Muscle layer of duodenum (tissue), 2 donors: ENCODE data around the gene SH3BP2.
A peak's percentile ranks its signal among the peaks of the same experiment; 100 is the strongest.

ENCODE experiments used
- H3K27ac ChIP-seq: one replicate; pipeline ENCODE4 v1.7.0; 2013; ENCODE audit warnings: mild to moderate bottlenecking, low read length
- H3K27me3 ChIP-seq: one replicate; pipeline ENCODE4 v1.7.0; 2013; ENCODE audit warnings: low read depth, mild to moderate bottlenecking, control low read depth, low read length
- H3K36me3 ChIP-seq, 2 donors: one replicate each; pipeline ENCODE4 v1.7.0; 2013; ENCODE audit warnings: low read length in 2 of 2, control low read depth in 1 of 2, mild to moderate bottlenecking in 1 of 2; ENCODE audit not compliant: insufficient read depth in 2 of 2, control insufficient read depth in 1 of 2
- H3K4me1 ChIP-seq, 2 donors: one replicate each; pipeline ENCODE4 v1.7.0; 2013; ENCODE audit warnings: low read length in 2 of 2, mild to moderate bottlenecking in 2 of 2, control low read depth in 1 of 2, moderate library complexity in 1 of 2; ENCODE audit not compliant: insufficient read depth in 2 of 2, control insufficient read depth in 1 of 2
- H3K4me3 ChIP-seq, 2 donors: one replicate each; pipeline ENCODE4 v1.7.0; 2013; ENCODE audit warnings: low read length in 2 of 2, low read depth in 1 of 2, mild to moderate bottlenecking in 1 of 2
- H3K9me3 ChIP-seq, 2 donors: one replicate each; pipeline ENCODE4 v1.7.0; 2013; ENCODE audit warnings: low read length in 2 of 2, control low read depth in 1 of 2, mild to moderate bottlenecking in 1 of 2; ENCODE audit not compliant: control insufficient read depth in 1 of 2
- donor health status: healthy.

The SH3BP2 gene

DNA sequence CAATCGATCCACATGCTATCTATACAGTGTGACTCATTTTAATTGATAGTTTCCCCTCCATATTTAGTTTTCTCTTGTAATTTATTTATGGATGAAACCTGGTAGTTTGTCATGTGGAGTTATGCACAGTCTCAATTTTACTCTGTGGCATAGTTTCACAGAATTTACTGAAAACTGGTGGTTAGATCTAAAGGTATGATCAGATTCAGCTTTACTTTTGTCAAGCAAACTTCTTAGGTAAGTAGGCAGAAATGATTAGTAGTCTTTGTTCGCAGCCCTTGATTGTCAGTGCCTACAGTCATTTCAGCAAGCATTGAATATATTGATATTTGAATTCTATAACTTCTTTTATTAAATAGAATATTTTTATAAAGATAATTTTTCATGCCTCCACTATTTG is 53.3 kb downstream of the SH3BP2 start:
- Histone ChIP-seq H3K9me3 (no peaks in the 10 kb centered on the region), H3K36me3 (no peaks in the 10 kb centered on the region), H3K27me3 (no peaks in the 10 kb centered on the region), H3K4me1 (peaks cover 10 to 51% of the 10 kb centered on the region in 2 donors), H3K27ac (no peak overlapping the region), H3K4me3 (no peak overlapping the region)

- Histone ChIP-seq H3K9me3 (no peaks in the 10 kb centered on the region), H3K36me3 (no peaks in the 10 kb centered on the region), H3K27ac (no peak overlapping the region), H3K4me1 (peaks cover 10 to 57% of the 10 kb centered on the region in 2 donors), H3K4me3 (no peak overlapping the region), H3K27me3 (no peaks in the 10 kb centered on the region)
Observed at GRCh38 chr4:2847302-2847871, 54.5 kb downstream of the SH3BP2 start.

DNA sequence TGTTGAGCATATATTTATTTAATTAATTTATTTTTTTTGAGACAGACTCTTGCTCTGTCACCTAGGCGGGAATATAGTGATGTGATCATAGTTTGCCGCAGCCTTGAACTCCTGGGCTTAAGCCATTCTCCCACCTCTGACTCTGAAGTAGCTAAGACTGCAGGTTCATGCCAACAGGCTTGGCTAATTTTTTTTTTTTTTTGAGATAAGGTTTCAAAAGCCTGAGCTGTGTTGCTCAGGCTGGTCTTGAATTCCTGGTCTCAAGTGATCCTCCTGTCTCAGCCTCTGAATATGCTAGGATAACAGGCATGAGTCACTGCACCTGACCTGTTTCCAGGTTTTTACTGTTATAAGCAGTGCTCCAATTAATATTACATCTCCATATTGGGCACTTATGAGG is 55.6 kb downstream of the SH3BP2 start:
- Histone ChIP-seq H3K36me3 (peaks cover 0 to under 1% of the 10 kb centered on the region in 2 donors), H3K27ac (no peak overlapping the region), H3K4me3 (no peak overlapping the region), H3K4me1 (peaks cover 9 to 59% of the 10 kb centered on the region in 2 donors), H3K27me3 (no peaks in the 10 kb centered on the region), H3K9me3 (no peaks in the 10 kb centered on the region)

- H3K27ac ChIP-seq: peak overlapping the region; percentile 71
- peaks cover 0 to 10% of the 10 kb centered on the region in 2 donors for H3K36me3 ChIP-seq
- H3K4me3 ChIP-seq: no peak overlapping the region
- H3K9me3 ChIP-seq: no peaks in the 10 kb centered on the region
- peaks cover 9 to 59% of the 10 kb centered on the region in 2 donors for H3K4me1 ChIP-seq
- no peaks in the 10 kb centered on the region for H3K27me3 ChIP-seq
Observed at GRCh38 chr4:2849267-2850152, 56.6 kb downstream of the SH3BP2 start.

GRCh38 chr4:2850966-2851798 is 58.3 kb downstream of the SH3BP2 start:
- Histone ChIP-seq H3K4me1 (peaks cover 3 to 56% of the 10 kb centered on the region in 2 donors), H3K27me3 (no peaks in the 10 kb centered on the region), H3K4me3 (no peak overlapping the region), H3K27ac (no peak overlapping the region), H3K9me3 (no peaks in the 10 kb centered on the region), H3K36me3 (peaks cover 0 to 10% of the 10 kb centered on the region in 2 donors)

- Histone ChIP-seq H3K27ac (no peak overlapping the region), H3K9me3 (no peaks in the 10 kb centered on the region), H3K4me1 (peaks cover 3 to 51% of the 10 kb centered on the region in 2 donors), H3K4me3 (no peak overlapping the region), H3K36me3 (peaks cover 0 to 10% of the 10 kb centered on the region in 2 donors), H3K27me3 (no peaks in the 10 kb centered on the region)
Observed at GRCh38 chr4:2852481-2852921, 59.6 kb downstream of the SH3BP2 start.

- Histone ChIP-seq H3K27ac (no peak overlapping the region), H3K27me3 (no peaks in the 10 kb centered on the region), H3K4me1 (peaks cover 20 to 57% of the 10 kb centered on the region in 2 donors), H3K9me3 (no peaks in the 10 kb centered on the region), H3K36me3 (peaks cover 0 to 10% of the 10 kb centered on the region in 2 donors), H3K4me3 (no peak overlapping the region)
Observed at GRCh38 chr4:2855584-2855983, 62.7 kb downstream of the SH3BP2 start.

DNA sequence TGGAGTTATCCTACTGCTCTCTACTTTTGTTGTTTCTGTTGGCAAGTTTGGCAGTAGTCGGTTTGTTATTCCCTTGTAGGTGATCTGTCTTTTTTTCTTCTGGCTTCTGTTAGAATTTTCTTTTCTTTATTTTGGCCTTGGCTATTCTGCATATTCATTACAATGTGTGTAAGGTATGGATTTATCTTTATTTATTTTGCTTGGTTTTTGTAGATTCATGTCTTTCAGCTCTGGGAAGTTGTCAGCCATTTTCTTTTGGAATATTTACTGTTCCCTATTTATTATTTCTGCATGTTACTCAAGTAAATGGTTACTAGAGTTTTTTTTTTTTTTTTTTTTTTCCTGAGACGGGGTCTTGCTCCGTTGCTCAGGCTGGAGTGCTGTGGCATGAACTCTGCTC is 63.4 kb downstream of the SH3BP2 start:
- Histone ChIP-seq H3K27ac (no peak overlapping the region), H3K4me3 (no peak overlapping the region), H3K4me1 (peaks cover 26 to 60% of the 10 kb centered on the region in 2 donors), H3K9me3 (no peaks in the 10 kb centered on the region), H3K36me3 (peaks cover 0 to 10% of the 10 kb centered on the region in 2 donors), H3K27me3 (no peaks in the 10 kb centered on the region)

DNA sequence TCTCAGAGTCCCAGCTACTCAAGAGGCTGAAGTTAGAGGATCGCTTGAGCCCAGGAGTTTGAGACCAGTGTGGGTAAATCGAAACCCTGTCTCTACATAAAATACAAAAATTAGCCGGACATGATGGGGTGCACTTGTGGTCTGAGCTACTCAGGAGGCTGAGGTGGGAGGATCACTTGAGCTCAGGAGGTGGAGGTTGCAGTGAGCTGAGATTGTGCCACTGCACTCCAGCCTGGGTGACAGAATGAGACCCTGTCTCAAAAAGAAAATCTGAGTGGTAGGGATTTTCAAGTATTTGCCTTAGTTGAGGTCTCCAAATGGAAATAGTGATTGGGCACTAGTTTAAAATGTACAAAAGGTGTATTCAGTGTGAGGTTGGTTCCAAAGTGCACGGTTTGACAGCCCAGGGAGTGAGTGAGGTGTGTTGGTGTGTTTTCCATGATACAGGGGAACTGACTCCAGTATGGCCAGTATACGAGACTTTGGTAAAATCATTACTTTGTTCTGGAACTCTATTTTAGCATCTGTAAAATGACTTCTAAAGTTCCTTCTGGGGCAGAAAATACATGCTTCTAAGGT is 64.6 kb downstream of the SH3BP2 start:
- H3K9me3 ChIP-seq: no peaks in the 10 kb centered on the region
- no peak overlapping the region for H3K27ac ChIP-seq
- peaks cover 31 to 65% of the 10 kb centered on the region in 2 donors for H3K4me1 ChIP-seq
- H3K27me3 ChIP-seq: no peaks in the 10 kb centered on the region
- no peak overlapping the region for H3K4me3 ChIP-seq
- peaks cover 0 to 10% of the 10 kb centered on the region in 2 donors for H3K36me3 ChIP-seq

GRCh38 chr4:2858451-2859217 is 65.7 kb downstream of the SH3BP2 start:
- peak overlapping the region; percentile 39 for H3K27ac ChIP-seq
- no peaks in the 10 kb centered on the region for H3K9me3 ChIP-seq
- H3K4me1 ChIP-seq: peaks cover 33 to 62% of the 10 kb centered on the region in 2 donors
- no peak overlapping the region for H3K4me3 ChIP-seq
- H3K27me3 ChIP-seq: no peaks in the 10 kb centered on the region
- H3K36me3 ChIP-seq: peaks cover 0 to 7% of the 10 kb centered on the region in 2 donors
